ENCODE data around the gene POLH.
A peak's percentile ranks its signal among the peaks of the same experiment; 100 is the strongest.

POLH gene

GRCh38 chr6:43575105-43575771 lies 747 bp upstream of the POLH start:
- TF ChIP-seq SIN3A (IDR thresholded peaks at IDR 0.05; ENCODE audit: borderline replicate concordance, insufficient read depth, low read length) (peak; percentile 88; the same call in 1 of the 2 replicates), POLR2AphosphoS5 (IDR thresholded peaks at IDR 0.05; ENCODE audit: low read depth, low read length) (no peak), FOXP2 (optimal IDR thresholded peaks at IDR 0.05; ENCODE audit: borderline replicate concordance, extremely low read depth, extremely low read length, insufficient read depth) (no peak), TAF1 (IDR thresholded peaks at IDR 0.05; ENCODE audit: borderline replicate concordance, insufficient read depth, low read length) (0 out of 2 replicates have a peak, but pooled peaks have one; percentile 20)
- TF ChIP-seq, protein P1, sequence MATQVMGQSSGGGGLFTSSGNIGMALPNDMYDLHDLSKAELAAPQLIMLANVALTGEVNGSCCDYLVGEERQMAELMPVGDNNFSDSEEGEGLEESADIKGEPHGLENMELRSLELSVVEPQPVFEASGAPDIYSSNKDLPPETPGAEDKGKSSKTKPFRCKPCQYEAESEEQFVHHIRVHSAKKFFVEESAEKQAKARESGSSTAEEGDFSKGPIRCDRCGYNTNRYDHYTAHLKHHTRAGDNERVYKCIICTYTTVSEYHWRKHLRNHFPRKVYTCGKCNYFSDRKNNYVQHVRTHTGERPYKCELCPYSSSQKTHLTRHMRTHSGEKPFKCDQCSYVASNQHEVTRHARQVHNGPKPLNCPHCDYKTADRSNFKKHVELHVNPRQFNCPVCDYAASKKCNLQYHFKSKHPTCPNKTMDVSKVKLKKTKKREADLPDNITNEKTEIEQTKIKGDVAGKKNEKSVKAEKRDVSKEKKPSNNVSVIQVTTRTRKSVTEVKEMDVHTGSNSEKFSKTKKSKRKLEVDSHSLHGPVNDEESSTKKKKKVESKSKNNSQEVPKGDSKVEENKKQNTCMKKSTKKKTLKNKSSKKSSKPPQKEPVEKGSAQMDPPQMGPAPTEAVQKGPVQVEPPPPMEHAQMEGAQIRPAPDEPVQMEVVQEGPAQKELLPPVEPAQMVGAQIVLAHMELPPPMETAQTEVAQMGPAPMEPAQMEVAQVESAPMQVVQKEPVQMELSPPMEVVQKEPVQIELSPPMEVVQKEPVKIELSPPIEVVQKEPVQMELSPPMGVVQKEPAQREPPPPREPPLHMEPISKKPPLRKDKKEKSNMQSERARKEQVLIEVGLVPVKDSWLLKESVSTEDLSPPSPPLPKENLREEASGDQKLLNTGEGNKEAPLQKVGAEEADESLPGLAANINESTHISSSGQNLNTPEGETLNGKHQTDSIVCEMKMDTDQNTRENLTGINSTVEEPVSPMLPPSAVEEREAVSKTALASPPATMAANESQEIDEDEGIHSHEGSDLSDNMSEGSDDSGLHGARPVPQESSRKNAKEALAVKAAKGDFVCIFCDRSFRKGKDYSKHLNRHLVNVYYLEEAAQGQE (IDR thresholded peaks at IDR 0.05; ENCODE audit: insufficient read depth in 1 of 2, low read depth in 2 of 2, low read length in 2 of 2), result no peak

GRCh38 chr6:43578748-43579147 lies 2.8 kb downstream of the POLH start:
- TF ChIP-seq, protein P1 (IDR thresholded peaks at IDR 0.05; ENCODE audit: insufficient read depth in 1 of 2, low read depth in 2 of 2, low read length in 2 of 2), result no peak
- no peak for TF ChIP-seq POLR2AphosphoS5 (IDR thresholded peaks at IDR 0.05; ENCODE audit: low read depth, low read length)
- no peak for TF ChIP-seq SIN3A (IDR thresholded peaks at IDR 0.05; ENCODE audit: borderline replicate concordance, insufficient read depth, low read length)
- TF ChIP-seq FOXP2 (optimal IDR thresholded peaks at IDR 0.05; ENCODE audit: borderline replicate concordance, extremely low read depth, extremely low read length, insufficient read depth), result no peak
- TF ChIP-seq TAF1 (IDR thresholded peaks at IDR 0.05; ENCODE audit: borderline replicate concordance, insufficient read depth, low read length), result no peak

DNA sequence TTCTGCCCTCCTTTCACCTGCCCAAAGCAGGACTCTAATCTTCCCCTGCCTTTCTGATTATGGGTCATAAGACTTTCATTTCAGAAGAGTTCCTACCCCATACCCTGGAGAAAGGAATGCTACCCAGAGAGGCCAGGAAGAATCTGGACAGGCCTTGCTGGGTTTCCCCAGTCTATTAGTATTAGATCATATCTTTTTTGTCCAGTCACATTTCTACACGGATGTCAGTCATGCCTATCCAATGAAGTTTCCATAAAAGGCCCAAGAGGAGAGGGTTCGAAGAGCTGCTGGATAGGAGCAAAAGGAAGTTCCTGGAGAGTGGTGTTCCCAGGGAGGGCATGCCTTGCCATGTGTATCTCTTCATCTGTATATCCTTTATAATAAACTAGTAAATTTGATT lies 3.2 kb downstream of the POLH start:
- TF ChIP-seq SIN3A (IDR thresholded peaks at IDR 0.05; ENCODE audit: borderline replicate concordance, insufficient read depth, low read length), result peak; percentile 41; the same call in 1 of the 2 replicates
- no peak for TF ChIP-seq FOXP2 (optimal IDR thresholded peaks at IDR 0.05; ENCODE audit: borderline replicate concordance, extremely low read depth, extremely low read length, insufficient read depth)

- no peak for TF ChIP-seq FOXP2 (optimal IDR thresholded peaks at IDR 0.05; ENCODE audit: borderline replicate concordance, extremely low read depth, extremely low read length, insufficient read depth)
- no peak for TF ChIP-seq POLR2AphosphoS5 (IDR thresholded peaks at IDR 0.05; ENCODE audit: low read depth, low read length)
- TF ChIP-seq TAF1 (IDR thresholded peaks at IDR 0.05; ENCODE audit: borderline replicate concordance, insufficient read depth, low read length), result no peak
- TF ChIP-seq, protein P1 (IDR thresholded peaks at IDR 0.05; ENCODE audit: insufficient read depth in 1 of 2, low read depth in 2 of 2, low read length in 2 of 2), result no peak
- TF ChIP-seq SIN3A (IDR thresholded peaks at IDR 0.05; ENCODE audit: borderline replicate concordance, insufficient read depth, low read length), result no peak
These were observed 6.9 kb downstream of the POLH start for GRCh38 chr6:43582911-43583310.

GRCh38 chr6:43584892-43585570 lies 9.0 kb downstream of the POLH start:
- no peak for TF ChIP-seq SIN3A (IDR thresholded peaks at IDR 0.05; ENCODE audit: borderline replicate concordance, insufficient read depth, low read length)
- TF ChIP-seq POLR2AphosphoS5 (IDR thresholded peaks at IDR 0.05; ENCODE audit: low read depth, low read length), result no peak
- TF ChIP-seq FOXP2 (optimal IDR thresholded peaks at IDR 0.05; ENCODE audit: borderline replicate concordance, extremely low read depth, extremely low read length, insufficient read depth), result no peak
- TF ChIP-seq TAF1 (IDR thresholded peaks at IDR 0.05; ENCODE audit: borderline replicate concordance, insufficient read depth, low read length), result no peak

GRCh38 chr6:43588194-43588593 lies 12.2 kb downstream of the POLH start:
- no peak for TF ChIP-seq FOXP2 (optimal IDR thresholded peaks at IDR 0.05; ENCODE audit: borderline replicate concordance, extremely low read depth, extremely low read length, insufficient read depth)
- TF ChIP-seq, protein P1 (IDR thresholded peaks at IDR 0.05; ENCODE audit: insufficient read depth in 1 of 2, low read depth in 2 of 2, low read length in 2 of 2), result no peak
- no peak for TF ChIP-seq TAF1 (IDR thresholded peaks at IDR 0.05; ENCODE audit: borderline replicate concordance, insufficient read depth, low read length)
- no peak for TF ChIP-seq POLR2AphosphoS5 (IDR thresholded peaks at IDR 0.05; ENCODE audit: low read depth, low read length)
- TF ChIP-seq SIN3A (IDR thresholded peaks at IDR 0.05; ENCODE audit: borderline replicate concordance, insufficient read depth, low read length), result no peak

Data from PFSK-1 (cell line).